Mesothelial cell of epicardium (in vitro differentiated cells): ENCODE results near the gene ARFIP2. TPM values are rescaled to one million over a fixed set of nuclear protein-coding genes. Genes with fewer than 3 reads are reported as not detected.

ENCODE experiments used
- DNase-seq, 2 experiments: peaks; one replicate each; pipeline ENCODE4 v3.0.0; 2021; ENCODE audit warnings: low spot score in 2 of 2; ENCODE audit not compliant: unreplicated experiment in 2 of 2
- H3K27ac Mint-ChIP-seq: 2 replicates; pipeline ENCODE4 v1.8.0; 2021; ENCODE audit warnings: mixed read lengths
- H3K27me3 Mint-ChIP-seq: 2 replicates; pipeline ENCODE4 v1.8.0; 2021; ENCODE audit warnings: low read depth, mixed read lengths
- H3K36me3 Mint-ChIP-seq: 2 replicates; pipeline ENCODE4 v1.8.0; 2021; ENCODE audit warnings: mixed read lengths
- H3K4me1 Mint-ChIP-seq: 2 replicates; pipeline ENCODE4 v1.8.0; 2021; ENCODE audit warnings: mixed read lengths
- H3K4me3 Mint-ChIP-seq: 2 replicates; pipeline ENCODE4 v1.8.0; 2021; ENCODE audit warnings: mild to moderate bottlenecking, moderate library complexity, mixed read lengths
- H3K9me3 Mint-ChIP-seq: 2 replicates; pipeline ENCODE4 v1.8.0; 2021; ENCODE audit warnings: mixed read lengths
- total RNA-seq: library from RNA; stranded (reverse); gene quantifications from 3 replicates; pipeline ENCODE4 v1.2.1, GENCODE V29; 2021
- TF ChIP-seq, protein P1 (sequence below): fragments of 200-600 bp; sonication (generic); IDR thresholded peaks from one replicate; pipeline ENCODE4 v1.5.0; 2021; ENCODE audit warnings: antibody characterized with exemption; ENCODE audit not compliant: unreplicated experiment

Gene ARFIP2
- total RNA-seq, 1 donor from 2014 or later: 72.2 TPM

DNA sequence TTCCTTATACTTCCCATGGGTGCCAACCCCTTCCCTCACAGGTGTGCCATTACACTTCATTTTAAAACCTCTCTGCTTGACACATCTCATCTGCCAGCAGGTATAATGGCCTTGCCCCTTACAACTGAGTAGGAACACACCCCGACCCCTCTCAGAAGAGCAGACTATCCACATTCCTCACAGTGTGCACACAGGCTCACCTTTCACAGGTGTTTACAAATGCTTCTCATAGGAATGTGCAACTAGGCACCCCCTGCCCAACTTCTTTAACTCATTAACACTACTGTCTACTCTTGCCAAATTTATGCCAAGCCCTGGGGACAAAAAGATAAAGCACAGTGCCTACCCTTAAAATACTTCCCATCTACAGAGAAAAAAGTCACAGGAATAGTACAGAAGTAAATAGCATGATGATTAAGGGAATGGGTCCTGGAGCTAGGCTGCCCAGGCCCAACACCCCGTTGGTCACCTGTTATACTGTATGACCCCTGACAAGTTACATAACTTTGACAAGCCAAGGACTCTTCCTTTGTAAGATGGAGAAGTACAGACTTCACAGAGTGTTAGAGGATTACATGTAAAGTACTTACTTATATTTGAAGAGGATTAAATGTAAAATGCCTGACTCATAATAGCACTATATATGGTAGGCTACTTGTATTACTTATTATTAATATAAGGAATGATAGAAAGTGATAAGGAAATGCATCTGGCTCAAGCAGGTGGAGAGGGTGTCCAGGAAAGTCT, 22.6 kb downstream of the ARFIP2 start:
- Mint-ChIP-seq H3K27ac (no peak overlapping the region), H3K9me3 (no peaks in the 10 kb centered on the region), H3K36me3 (peaks cover 3% of the 10 kb centered on the region), H3K4me3 (no peak overlapping the region), H3K4me1 (peaks cover 4% of the 10 kb centered on the region), H3K27me3 (no peaks in the 10 kb centered on the region)
- TF ChIP-seq, protein P1, sequence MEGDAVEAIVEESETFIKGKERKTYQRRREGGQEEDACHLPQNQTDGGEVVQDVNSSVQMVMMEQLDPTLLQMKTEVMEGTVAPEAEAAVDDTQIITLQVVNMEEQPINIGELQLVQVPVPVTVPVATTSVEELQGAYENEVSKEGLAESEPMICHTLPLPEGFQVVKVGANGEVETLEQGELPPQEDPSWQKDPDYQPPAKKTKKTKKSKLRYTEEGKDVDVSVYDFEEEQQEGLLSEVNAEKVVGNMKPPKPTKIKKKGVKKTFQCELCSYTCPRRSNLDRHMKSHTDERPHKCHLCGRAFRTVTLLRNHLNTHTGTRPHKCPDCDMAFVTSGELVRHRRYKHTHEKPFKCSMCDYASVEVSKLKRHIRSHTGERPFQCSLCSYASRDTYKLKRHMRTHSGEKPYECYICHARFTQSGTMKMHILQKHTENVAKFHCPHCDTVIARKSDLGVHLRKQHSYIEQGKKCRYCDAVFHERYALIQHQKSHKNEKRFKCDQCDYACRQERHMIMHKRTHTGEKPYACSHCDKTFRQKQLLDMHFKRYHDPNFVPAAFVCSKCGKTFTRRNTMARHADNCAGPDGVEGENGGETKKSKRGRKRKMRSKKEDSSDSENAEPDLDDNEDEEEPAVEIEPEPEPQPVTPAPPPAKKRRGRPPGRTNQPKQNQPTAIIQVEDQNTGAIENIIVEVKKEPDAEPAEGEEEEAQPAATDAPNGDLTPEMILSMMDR: no peak
- no peak for DNase-seq

DNA sequence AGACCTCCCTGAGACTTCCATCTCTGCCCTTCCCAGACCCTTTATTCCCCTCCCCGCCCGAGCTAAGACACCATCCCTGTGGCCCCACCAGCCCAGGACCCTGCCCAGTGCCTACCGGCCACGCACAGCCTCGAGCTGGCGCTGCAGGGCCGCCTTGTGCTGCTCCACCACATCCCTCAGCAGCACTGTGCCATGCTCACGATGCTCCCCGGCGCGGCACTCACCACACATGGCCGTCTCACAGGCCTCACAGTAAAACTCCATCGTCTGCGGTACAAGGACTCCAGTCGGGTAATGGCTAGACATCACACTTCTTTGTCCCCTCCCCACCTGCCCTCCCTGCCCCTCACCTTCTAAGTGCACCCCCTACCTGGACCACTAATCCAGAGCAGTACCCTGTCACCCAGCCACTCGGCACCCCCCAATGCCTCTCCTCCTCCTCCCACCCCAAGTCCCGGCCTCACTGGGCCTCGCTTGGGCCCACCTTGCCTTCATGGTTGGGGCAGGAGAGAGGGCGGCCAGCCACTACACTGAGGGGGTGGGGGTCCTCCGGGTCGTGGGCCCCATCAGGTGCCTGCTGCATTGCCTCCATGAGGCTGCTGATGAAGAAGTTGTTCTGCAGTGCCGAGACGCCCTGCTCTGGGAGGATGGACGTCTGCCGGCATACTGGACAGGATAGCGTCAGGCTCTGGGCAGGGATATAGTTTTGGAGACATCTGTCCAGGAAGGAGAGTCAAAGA, 23.4 kb downstream of the ARFIP2 start:
- TF ChIP-seq, protein P1: no peak
- Mint-ChIP-seq H3K9me3 (no peaks in the 10 kb centered on the region), H3K27me3 (no peaks in the 10 kb centered on the region), H3K27ac (no peak overlapping the region), H3K4me3 (no peak overlapping the region), H3K4me1 (peaks cover 4% of the 10 kb centered on the region), H3K36me3 (no peaks in the 10 kb centered on the region)
- DNase-seq: no peak

DNA sequence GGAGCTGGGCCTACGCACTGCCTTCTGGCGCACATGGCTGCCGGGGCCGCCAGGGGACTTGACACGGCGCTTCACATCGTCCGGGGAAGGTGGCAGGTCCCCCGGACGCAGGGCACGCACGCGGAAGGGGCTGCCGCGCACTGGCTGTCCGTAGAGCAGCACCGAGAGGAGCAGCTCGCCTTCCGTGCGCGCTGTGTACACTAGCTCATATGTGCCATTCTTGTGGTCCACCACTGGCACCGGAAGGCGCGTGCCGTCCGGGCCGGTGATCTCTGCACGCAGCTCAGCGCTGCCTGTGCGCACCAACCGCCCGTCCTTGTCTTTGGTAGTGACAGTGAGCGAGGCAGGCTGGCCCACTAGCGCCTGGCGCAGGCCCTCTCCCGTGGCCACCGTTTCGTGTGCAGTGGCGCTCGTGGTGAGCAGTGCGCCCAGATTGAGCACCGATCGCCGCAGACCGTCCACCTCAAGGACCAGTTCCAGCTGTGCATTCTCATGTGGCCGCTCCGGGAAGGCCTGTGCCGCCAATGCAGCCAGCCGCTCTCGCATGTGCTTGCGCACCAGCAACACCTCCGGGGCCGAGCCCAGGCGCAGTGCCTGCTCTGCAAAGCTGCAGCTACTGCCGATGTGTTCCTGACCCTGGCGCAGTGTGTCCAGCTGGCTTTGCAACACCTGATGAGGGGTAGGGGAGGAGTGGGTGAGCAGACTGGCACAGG, 24.6 kb downstream of the ARFIP2 start:
- Mint-ChIP-seq H3K4me3 (no peak overlapping the region), H3K36me3 (no peaks in the 10 kb centered on the region), H3K27me3 (no peaks in the 10 kb centered on the region), H3K9me3 (no peaks in the 10 kb centered on the region), H3K4me1 (peaks cover 4% of the 10 kb centered on the region), H3K27ac (no peak overlapping the region)
- no peak for DNase-seq
- TF ChIP-seq, protein P1: no peak

DNA sequence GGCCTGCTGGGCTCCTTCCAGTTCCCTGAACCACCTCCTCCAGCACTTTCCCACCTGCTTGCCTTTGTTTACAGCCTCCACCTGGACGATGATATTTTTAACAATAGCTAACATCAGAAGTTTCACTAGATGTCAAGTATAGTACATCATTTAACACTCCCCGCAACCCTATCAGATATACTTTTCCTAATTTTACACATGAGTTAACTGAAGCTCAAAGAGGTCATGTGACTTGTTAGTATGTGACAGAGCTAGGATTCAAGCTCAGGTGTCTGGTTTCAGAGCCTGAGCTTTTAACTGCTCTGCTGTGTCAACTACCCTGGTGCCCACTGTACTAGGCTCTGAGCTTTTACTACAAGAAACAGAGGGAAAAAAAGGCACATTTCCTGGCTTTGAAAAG, 26.1 kb downstream of the ARFIP2 start:
- H3K36me3 Mint-ChIP-seq: no peaks in the 10 kb centered on the region
- H3K27ac Mint-ChIP-seq: no peak overlapping the region
- no peak for DNase-seq
- no peaks in the 10 kb centered on the region for H3K9me3 Mint-ChIP-seq
- no peak overlapping the region for H3K4me3 Mint-ChIP-seq
- H3K27me3 Mint-ChIP-seq: no peaks in the 10 kb centered on the region
- TF ChIP-seq, protein P1: no peak
- H3K4me1 Mint-ChIP-seq: peaks cover 4% of the 10 kb centered on the region

DNA sequence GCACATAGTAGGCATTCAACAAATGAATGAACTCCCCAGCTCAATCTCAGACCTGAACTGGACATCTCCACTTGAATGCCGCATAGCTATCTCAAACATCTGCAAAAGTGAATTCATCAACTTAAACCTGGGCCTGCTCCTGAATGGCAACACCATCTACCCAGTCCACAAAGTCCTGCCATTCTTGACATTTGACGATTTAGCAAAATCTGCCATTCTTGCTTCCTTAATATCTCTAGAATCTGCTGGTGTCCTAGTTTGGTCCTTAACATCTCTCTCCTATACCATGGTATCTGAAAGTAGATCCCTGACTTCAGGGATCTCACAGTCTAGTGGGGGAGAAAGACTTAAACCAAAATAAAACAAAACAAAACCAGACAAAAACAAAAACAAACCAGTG, 28.0 kb downstream of the ARFIP2 start:
- no peaks in the 10 kb centered on the region for H3K36me3 Mint-ChIP-seq
- H3K4me3 Mint-ChIP-seq: no peak overlapping the region
- no peak overlapping the region for H3K27ac Mint-ChIP-seq
- H3K27me3 Mint-ChIP-seq: no peaks in the 10 kb centered on the region
- TF ChIP-seq, protein P1: no peak
- no peak for DNase-seq
- peaks cover under 1% of the 10 kb centered on the region for H3K4me1 Mint-ChIP-seq
- H3K9me3 Mint-ChIP-seq: no peaks in the 10 kb centered on the region
